ENCODE measurements around the gene ATXN1.

DNA sequence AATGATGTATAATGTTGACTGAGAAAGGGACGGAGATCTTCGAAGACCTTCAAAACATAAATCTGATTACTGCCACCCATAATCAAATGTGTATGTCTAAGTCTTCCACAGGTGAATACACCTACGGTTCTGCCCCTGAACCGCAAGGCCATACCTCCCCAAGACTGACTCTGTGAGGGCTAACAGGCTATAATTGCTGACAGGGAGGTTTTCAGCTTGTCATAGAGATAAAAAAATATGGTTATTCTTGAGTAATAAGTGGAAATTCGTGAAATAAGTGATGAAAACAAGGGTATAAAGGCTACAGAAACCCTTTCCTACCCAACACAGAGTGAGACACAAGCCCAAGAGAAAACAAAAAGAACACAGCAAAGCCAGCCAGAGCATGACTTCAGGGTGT is 188.9 kb downstream of the ATXN1 start:
- TF ChIP-seq, protein P1, sequence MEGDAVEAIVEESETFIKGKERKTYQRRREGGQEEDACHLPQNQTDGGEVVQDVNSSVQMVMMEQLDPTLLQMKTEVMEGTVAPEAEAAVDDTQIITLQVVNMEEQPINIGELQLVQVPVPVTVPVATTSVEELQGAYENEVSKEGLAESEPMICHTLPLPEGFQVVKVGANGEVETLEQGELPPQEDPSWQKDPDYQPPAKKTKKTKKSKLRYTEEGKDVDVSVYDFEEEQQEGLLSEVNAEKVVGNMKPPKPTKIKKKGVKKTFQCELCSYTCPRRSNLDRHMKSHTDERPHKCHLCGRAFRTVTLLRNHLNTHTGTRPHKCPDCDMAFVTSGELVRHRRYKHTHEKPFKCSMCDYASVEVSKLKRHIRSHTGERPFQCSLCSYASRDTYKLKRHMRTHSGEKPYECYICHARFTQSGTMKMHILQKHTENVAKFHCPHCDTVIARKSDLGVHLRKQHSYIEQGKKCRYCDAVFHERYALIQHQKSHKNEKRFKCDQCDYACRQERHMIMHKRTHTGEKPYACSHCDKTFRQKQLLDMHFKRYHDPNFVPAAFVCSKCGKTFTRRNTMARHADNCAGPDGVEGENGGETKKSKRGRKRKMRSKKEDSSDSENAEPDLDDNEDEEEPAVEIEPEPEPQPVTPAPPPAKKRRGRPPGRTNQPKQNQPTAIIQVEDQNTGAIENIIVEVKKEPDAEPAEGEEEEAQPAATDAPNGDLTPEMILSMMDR (conservative IDR thresholded peaks at IDR 0.05; ENCODE audit: low read depth in 2 of 2), result no peak
- TF ChIP-seq POLR2AphosphoS5 (IDR thresholded peaks at IDR 0.05; ENCODE audit: low read depth), result no peak
- TF ChIP-seq EZH2phosphoT487 (IDR thresholded peaks at IDR 0.05; ENCODE audit: unreplicated experiment), result no peak
- no peak for TF ChIP-seq ZNF114 (CRISPR knock-in tag; IDR thresholded peaks at IDR 0.05)
- TF ChIP-seq EZH2 (IDR thresholded peaks at IDR 0.05; ENCODE audit: low read depth, unreplicated experiment), result no peak
- TF ChIP-seq, protein P2, sequence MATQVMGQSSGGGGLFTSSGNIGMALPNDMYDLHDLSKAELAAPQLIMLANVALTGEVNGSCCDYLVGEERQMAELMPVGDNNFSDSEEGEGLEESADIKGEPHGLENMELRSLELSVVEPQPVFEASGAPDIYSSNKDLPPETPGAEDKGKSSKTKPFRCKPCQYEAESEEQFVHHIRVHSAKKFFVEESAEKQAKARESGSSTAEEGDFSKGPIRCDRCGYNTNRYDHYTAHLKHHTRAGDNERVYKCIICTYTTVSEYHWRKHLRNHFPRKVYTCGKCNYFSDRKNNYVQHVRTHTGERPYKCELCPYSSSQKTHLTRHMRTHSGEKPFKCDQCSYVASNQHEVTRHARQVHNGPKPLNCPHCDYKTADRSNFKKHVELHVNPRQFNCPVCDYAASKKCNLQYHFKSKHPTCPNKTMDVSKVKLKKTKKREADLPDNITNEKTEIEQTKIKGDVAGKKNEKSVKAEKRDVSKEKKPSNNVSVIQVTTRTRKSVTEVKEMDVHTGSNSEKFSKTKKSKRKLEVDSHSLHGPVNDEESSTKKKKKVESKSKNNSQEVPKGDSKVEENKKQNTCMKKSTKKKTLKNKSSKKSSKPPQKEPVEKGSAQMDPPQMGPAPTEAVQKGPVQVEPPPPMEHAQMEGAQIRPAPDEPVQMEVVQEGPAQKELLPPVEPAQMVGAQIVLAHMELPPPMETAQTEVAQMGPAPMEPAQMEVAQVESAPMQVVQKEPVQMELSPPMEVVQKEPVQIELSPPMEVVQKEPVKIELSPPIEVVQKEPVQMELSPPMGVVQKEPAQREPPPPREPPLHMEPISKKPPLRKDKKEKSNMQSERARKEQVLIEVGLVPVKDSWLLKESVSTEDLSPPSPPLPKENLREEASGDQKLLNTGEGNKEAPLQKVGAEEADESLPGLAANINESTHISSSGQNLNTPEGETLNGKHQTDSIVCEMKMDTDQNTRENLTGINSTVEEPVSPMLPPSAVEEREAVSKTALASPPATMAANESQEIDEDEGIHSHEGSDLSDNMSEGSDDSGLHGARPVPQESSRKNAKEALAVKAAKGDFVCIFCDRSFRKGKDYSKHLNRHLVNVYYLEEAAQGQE (IDR thresholded peaks at IDR 0.05; ENCODE audit: unreplicated experiment), result no peak
- TF ChIP-seq CREB1 (CRISPR knock-in tag; IDR thresholded peaks at IDR 0.05; ENCODE audit: low read depth), result no peak

Data from GM23338 (cell line).